Heart left ventricle (tissue), 16 donors: ENCODE results near the gene NCOA5. TPM values are rescaled to one million over a fixed set of nuclear protein-coding genes. Genes with fewer than 3 reads are reported as not detected.

Experiments
- ATAC-seq, 4 donors: fragments of 200-7000 bp; cut with Tn5 transposase; one replicate each; pipeline ENCODE4 v1.9.1; 2020 to 2022; ENCODE audit warnings: moderate library complexity in 4 of 4, mild to moderate bottlenecking in 3 of 4, moderate number of reproducible peaks in 1 of 4
- DNase-seq, 5 donors: peaks; one replicate each; pipeline ENCODE4 v3.0.0-alpha.2; 2020
- H3K27ac ChIP-seq, 12 donors: fragments of 200-600 bp; sonication (generic) in 4 of 12; one replicate each; pipeline versions ENCODE4 v1.5.0 to v1.8.0; 2016 to 2022; ENCODE audit warnings: mild to moderate bottlenecking in 2 of 12
- H3K27me3 ChIP-seq, 9 donors: fragments of 200-600 bp; sonication (generic) in 2 of 9; one replicate each; pipeline versions ENCODE4 v1.5.1 to v1.8.0; 2016 to 2022; ENCODE audit warnings: mild to moderate bottlenecking in 3 of 9
- H3K36me3 ChIP-seq, 9 donors: fragments of 200-600 bp; sonication (generic) in 2 of 9; one replicate each; pipeline versions ENCODE4 v1.5.0 to v1.8.0; 2018 to 2022; ENCODE audit warnings: mild to moderate bottlenecking in 2 of 9
- H3K4me1 ChIP-seq, 12 donors: fragments of 200-600 bp; sonication (generic) in 4 of 12; one replicate each; pipeline versions ENCODE4 v1.5.0 to v1.8.0; 2016 to 2022; ENCODE audit warnings: mild to moderate bottlenecking in 3 of 12
- H3K4me3 ChIP-seq, 12 donors: fragments of 200-600 bp; sonication (generic) in 4 of 12; one replicate each; pipeline versions ENCODE4 v1.5.0 to v1.8.0; 2017 to 2022; ENCODE audit warnings: mild to moderate bottlenecking in 9 of 12, moderate library complexity in 4 of 12
- H3K9me3 ChIP-seq, 12 donors: fragments of 200-600 bp; sonication (generic) in 4 of 12; one replicate each; pipeline versions ENCODE4 v1.5.0 to v1.8.0; 2016 to 2022; ENCODE audit warnings: mild to moderate bottlenecking in 1 of 12
- CTCF ChIP-seq, 12 donors: fragments of 200-600 bp; sonication (generic) in 4 of 12; IDR thresholded peaks; one replicate each; pipeline versions ENCODE4 v1.5.0 to v1.8.0; 2018 to 2022; ENCODE audit warnings: antibody characterized with exemption in 12 of 12, mild to moderate bottlenecking in 5 of 12
- POLR2A ChIP-seq, 2 donors: fragments of 450-650 bp; IDR thresholded peaks; one replicate each; pipeline ENCODE4 v1.6.1; 2017; ENCODE audit warnings: antibody characterized with exemption in 2 of 2, mild to moderate bottlenecking in 2 of 2, moderate library complexity in 2 of 2
- WGBS, 4 donors: extraction: QIAGEN DNeasy Blood & Tissue Kit in 2 of 4; methylation state at CpG; one replicate each; pipeline versions ENCODE4 v1.1.5 to v1.1.7; 2013 to 2018; 5-methylcytosine and 5-hydroxymethylcytosine counted together
- intact Hi-C, 10 donors: fragments of 100-400 bp; cut with DNase I; formaldehyde crosslinking; loops; one replicate each; pipeline versions ENCODE4 v1.11.1 to v1.14.2; 2022
- polyA plus RNA-seq, 2 donors: library from polyadenylated mRNA; stranded (reverse); fragments of 200-250 nt; gene quantifications; one replicate each; pipeline ENCODE4 v1.2.3, GENCODE V29; 2013
- total RNA-seq, 9 donors: library from RNA; depleted of rRNA in 2 of 9; stranded (reverse); fragments of >200 nt in 2 of 9; fragmentation: NEBNext Ultra II Directional in 3 of 9; extraction: Animal tissue kit (Norgen Biotek cat#: 25700) in 3 of 9; gene quantifications; one replicate each; pipeline versions ENCODE4 v1.1.0 to v1.2.4, GENCODE V29; 2016 to 2023
- donor health status: ischemic (EF 13 %, LVEDD 7.1; RV severe dilation, severe dysfunction).
- donor health status: healthy with polysubstance abuse.
- donor health status: DM: no; HTN: yes; CAD: no.
- donor health status: DM: no; HTN: no; CAD: no.
- donor health status: ischemic (EF 25% LVEDD 6.9; RV normal size, moderate dysfunction).
- donor health status: ischemic (EF 25% LVEDD 5.7; RV mildly dilated, moderate dysfunction).
- donor health status: healthy.
- donor health status: DM: yes; HTN: yes; CAD: no.
- donor health status: ischemic (EF 35%, LVEDD 5.7; RV mildly dilated, moderate dysfunction).
- donor health status: nonischemic (EF 11% LVEDD 7.7; RV severe dilation, severe dysfunction).
- donor health status: DM: yes; HTN: yes; CAD: no.
- donor health status: PGD.
- donor health status: ischemic (EF 29% LVEDD 5.4; RV normal size, mild dysfunction).
- donor health status: nonischemic (EF 23%, LVEDD 6.1; RV moderate dilation, normal function).

The NCOA5 gene
- total and polyA plus RNA-seq, 11 donors, result 5.7 to 17.4 (median 12.3) TPM

GRCh38 chr20:46112430-46113112 is 22.8 kb upstream of the NCOA5 start:
- intact Hi-C loops, result no loop called here
- TF ChIP-seq CTCF (IDR thresholded peaks at IDR 0.05), result no peak
- no peak for TF ChIP-seq POLR2A (IDR thresholded peaks at IDR 0.05)
- no peak for ATAC-seq

GRCh38 chr20:46111836-46112212 is 22.1 kb upstream of the NCOA5 start:
- intact Hi-C loops, result no loop called here
- TF ChIP-seq CTCF (IDR thresholded peaks at IDR 0.05) (no peak), POLR2A (IDR thresholded peaks at IDR 0.05) (no peak)
- peaks cover 0 to 27% (median 3%) of the 10 kb centered on the region in 9 donors for H3K27me3 ChIP-seq
- H3K27ac ChIP-seq, result peak overlapping the region in 1 of 12 donors; percentile 63
- peaks cover 0 to 35% (median 0%) of the 10 kb centered on the region in 12 donors for H3K4me1 ChIP-seq
- no peak overlapping the region for H3K4me3 ChIP-seq
- no peaks in the 10 kb centered on the region for H3K9me3 ChIP-seq
- DNase-seq (no peak), ATAC-seq (no peak)
- H3K36me3 ChIP-seq, result no peaks in the 10 kb centered on the region

More at GRCh38 chr20:46112430-46113112, 22.8 kb upstream of the NCOA5 start:
- H3K27me3 ChIP-seq, result peaks cover 0 to 25% (median 3%) of the 10 kb centered on the region in 9 donors
- H3K27ac ChIP-seq, result no peak overlapping the region
- H3K9me3 ChIP-seq, result no peaks in the 10 kb centered on the region
- no peak overlapping the region for H3K4me3 ChIP-seq
- no peaks in the 10 kb centered on the region for H3K36me3 ChIP-seq
- WGBS, 4 donors, result 64 to 77% (median 72%) methylated on average over 10 of the region's 10 CpGs
- no peak for DNase-seq
- H3K4me1 ChIP-seq, result peaks cover 0 to 42% (median 5%) of the 10 kb centered on the region in 12 donors

GRCh38 chr20:46111028-46111835 is 21.5 kb upstream of the NCOA5 start:
- Histone ChIP-seq H3K4me1 (peaks cover 0 to 33% (median 0%) of the 10 kb centered on the region in 12 donors), H3K9me3 (no peaks in the 10 kb centered on the region), H3K27ac (peak overlapping the region in 1 of 12 donors; percentile 83), H3K4me3 (no peak overlapping the region), H3K27me3 (peaks cover 0 to 33% (median 7%) of the 10 kb centered on the region in 9 donors), H3K36me3 (no peaks in the 10 kb centered on the region)
- intact Hi-C loops, result no loop called here
- DNase-seq (peak in 4 of 5 donors; percentile 38 to 57 (median 45)), ATAC-seq (peak; percentile 69 to 89 (median 82))
- no peak for TF ChIP-seq POLR2A (IDR thresholded peaks at IDR 0.05)
- TF ChIP-seq CTCF (IDR thresholded peaks at IDR 0.05), result no peak
- WGBS, 4 donors, result 43 to 55% (median 49%) methylated on average over 5 of the region's 5 CpGs

- Histone ChIP-seq H3K4me1 (peaks cover 0 to 33% (median 0%) of the 10 kb centered on the region in 12 donors), H3K27me3 (peaks cover 0 to 42% (median 7%) of the 10 kb centered on the region in 9 donors), H3K4me3 (no peak overlapping the region), H3K36me3 (no peaks in the 10 kb centered on the region), H3K9me3 (no peaks in the 10 kb centered on the region), H3K27ac (peak overlapping the region in 1 of 12 donors; percentile 73)
- 83 to 93% (median 86%) methylated on average over 14 of the region's 14 CpGs for WGBS, 4 donors
- no peak for TF ChIP-seq CTCF (IDR thresholded peaks at IDR 0.05)
- no peak for TF ChIP-seq POLR2A (IDR thresholded peaks at IDR 0.05)
- no peak for DNase-seq
- intact Hi-C loops, result no loop called here
- ATAC-seq, result no peak
Observed at GRCh38 chr20:46108976-46109375, 19.2 kb upstream of the NCOA5 start.
